DOHH2 (cell line): ENCODE measurements around the gene INSYN2B.

Source experiments
- H3F3A ChIP-seq: fragments of 200-600 bp; sonication (generic), shearing (Covaris generic); 2 replicates; pipeline ENCODE4 v1.6.0; 2016; ENCODE audit warnings: antibody characterized with exemption, mild to moderate bottlenecking; ENCODE audit not compliant: control insufficient read depth, insufficient read depth
- H3K27ac ChIP-seq: fragments of 200-600 bp; sonication (generic); 2 replicates; pipeline ENCODE4 v1.5.1; 2014; ENCODE audit warnings: low read depth, mild to moderate bottlenecking, low read length, moderate library complexity
- H3K27me3 ChIP-seq: fragments of 200-600 bp; sonication (generic); 2 replicates; pipeline ENCODE4 v1.6.1; 2014; ENCODE audit warnings: mild to moderate bottlenecking, low read length, mixed read lengths; ENCODE audit not compliant: control insufficient read depth
- H3K36me3 ChIP-seq: fragments of 200-600 bp; sonication (generic); 2 replicates; pipeline ENCODE4 v1.6.1; 2014; ENCODE audit warnings: mild to moderate bottlenecking, low read length, moderate library complexity, mixed read lengths; ENCODE audit not compliant: control insufficient read depth
- H3K4me1 ChIP-seq: fragments of 200-600 bp; sonication (generic); 2 replicates; pipeline ENCODE4 v1.6.1; 2014; ENCODE audit warnings: mild to moderate bottlenecking, low read length, mixed read lengths; ENCODE audit not compliant: control insufficient read depth
- H3K4me2 ChIP-seq: fragments of 200-600 bp; sonication (generic); 2 replicates; pipeline ENCODE4 v1.6.0; 2014; ENCODE audit warnings: mild to moderate bottlenecking, low read length, moderate library complexity
- H3K4me3 ChIP-seq: fragments of 200-600 bp; sonication (generic); 2 replicates; pipeline ENCODE4 v1.5.1; 2014; ENCODE audit warnings: mild to moderate bottlenecking, low read length, mixed read lengths
- H3K79me2 ChIP-seq: fragments of 200-600 bp; sonication (generic); 2 replicates; pipeline ENCODE4 v1.6.1; 2014; ENCODE audit warnings: mild to moderate bottlenecking, low read length, mixed read lengths; ENCODE audit not compliant: control insufficient read depth
- H3K9me2 ChIP-seq: fragments of 200-600 bp; sonication (generic); replicated peaks from 2 replicates; pipeline ENCODE4 v1.6.1; 2014; ENCODE audit warnings: mild to moderate bottlenecking, low read length, mixed read lengths; ENCODE audit not compliant: control insufficient read depth
- H3K9me3 ChIP-seq: fragments of 200-600 bp; sonication (generic); 2 replicates; pipeline ENCODE4 v1.6.1; 2014; ENCODE audit warnings: antibody characterized with exemption, low read length, mixed read lengths; ENCODE audit not compliant: control insufficient read depth, insufficient read depth
- H4K20me1 ChIP-seq: fragments of 200-600 bp; sonication (generic); 2 replicates; pipeline ENCODE4 v1.6.0; 2014; ENCODE audit warnings: low read depth, mild to moderate bottlenecking, antibody characterized with exemption, low read length, moderate library complexity; ENCODE audit not compliant: control insufficient read depth, insufficient read depth
- EZH2phosphoT487 ChIP-seq: fragments of 200-600 bp; sonication (generic); IDR thresholded peaks from 2 replicates; pipeline ENCODE4 v1.6.1; 2017; ENCODE audit warnings: borderline replicate concordance, mild to moderate bottlenecking, antibody characterized with exemption, low read length, moderate library complexity, mixed read lengths
- TF ChIP-seq, protein P1 (sequence below): fragments of 200-600 bp; sonication (generic); IDR thresholded peaks from one replicate; pipeline ENCODE4 v1.5.1; 2014; ENCODE audit warnings: antibody characterized with exemption, mild to moderate bottlenecking, low read depth, low read length; ENCODE audit not compliant: poor library complexity, severe bottlenecking

INSYN2B gene

GRCh38 chr5:169992789-169993484 is 12.6 kb upstream of the INSYN2B start:
- Histone ChIP-seq H3F3A (no peaks in the 10 kb centered on the region), H3K27ac (no peak overlapping the region), H3K36me3 (peaks cover 59% of the 10 kb centered on the region), H3K4me3 (no peak overlapping the region), H3K27me3 (no peaks in the 10 kb centered on the region), H3K9me3 (no peaks in the 10 kb centered on the region), H3K4me2 (no peak overlapping the region), H3K9me2 (no peaks in the 10 kb centered on the region), H3K4me1 (peaks cover 12% of the 10 kb centered on the region), H4K20me1 (no peaks in the 10 kb centered on the region), H3K79me2 (no peaks in the 10 kb centered on the region)
- no peak for TF ChIP-seq EZH2phosphoT487
- TF ChIP-seq, protein P1, sequence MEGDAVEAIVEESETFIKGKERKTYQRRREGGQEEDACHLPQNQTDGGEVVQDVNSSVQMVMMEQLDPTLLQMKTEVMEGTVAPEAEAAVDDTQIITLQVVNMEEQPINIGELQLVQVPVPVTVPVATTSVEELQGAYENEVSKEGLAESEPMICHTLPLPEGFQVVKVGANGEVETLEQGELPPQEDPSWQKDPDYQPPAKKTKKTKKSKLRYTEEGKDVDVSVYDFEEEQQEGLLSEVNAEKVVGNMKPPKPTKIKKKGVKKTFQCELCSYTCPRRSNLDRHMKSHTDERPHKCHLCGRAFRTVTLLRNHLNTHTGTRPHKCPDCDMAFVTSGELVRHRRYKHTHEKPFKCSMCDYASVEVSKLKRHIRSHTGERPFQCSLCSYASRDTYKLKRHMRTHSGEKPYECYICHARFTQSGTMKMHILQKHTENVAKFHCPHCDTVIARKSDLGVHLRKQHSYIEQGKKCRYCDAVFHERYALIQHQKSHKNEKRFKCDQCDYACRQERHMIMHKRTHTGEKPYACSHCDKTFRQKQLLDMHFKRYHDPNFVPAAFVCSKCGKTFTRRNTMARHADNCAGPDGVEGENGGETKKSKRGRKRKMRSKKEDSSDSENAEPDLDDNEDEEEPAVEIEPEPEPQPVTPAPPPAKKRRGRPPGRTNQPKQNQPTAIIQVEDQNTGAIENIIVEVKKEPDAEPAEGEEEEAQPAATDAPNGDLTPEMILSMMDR: no peak

DNA sequence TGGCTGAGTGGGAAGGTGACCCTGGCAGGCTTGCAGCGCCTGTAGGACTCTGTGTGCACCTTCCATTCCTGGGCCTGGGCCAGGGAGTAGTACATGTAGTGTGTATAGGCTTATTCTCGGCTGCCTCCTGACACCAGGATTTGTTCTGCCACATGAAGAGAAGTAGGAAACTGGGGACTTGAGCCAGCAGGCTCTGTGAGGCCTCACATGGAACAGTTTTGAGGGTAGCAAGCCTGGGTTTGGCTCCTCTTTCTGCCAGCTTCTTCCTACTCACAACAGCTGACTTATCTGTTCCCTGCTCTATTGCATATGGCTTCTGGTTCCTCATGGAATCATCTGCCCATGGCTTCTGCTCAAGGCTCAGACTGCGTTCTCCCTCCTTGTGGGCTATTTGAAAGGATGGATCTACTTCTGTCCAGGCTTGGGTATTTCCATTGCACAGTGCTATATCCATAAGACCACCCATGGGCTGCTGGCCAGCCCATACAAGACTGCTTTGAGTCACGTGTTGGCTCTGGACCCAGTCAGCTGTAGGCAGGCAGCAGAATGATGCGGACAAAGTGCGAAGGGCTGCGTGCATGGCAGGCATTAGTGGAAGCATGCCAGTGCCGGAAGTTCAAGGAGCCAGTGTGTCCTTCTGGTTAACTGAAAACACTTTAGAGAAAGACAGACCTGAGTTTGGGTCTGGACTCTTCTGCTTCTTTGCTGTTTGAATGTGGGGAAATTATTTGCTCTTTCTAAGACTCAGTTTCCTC is 11.0 kb upstream of the INSYN2B start:
- Histone ChIP-seq H3K9me2 (no peaks in the 10 kb centered on the region), H3F3A (no peaks in the 10 kb centered on the region), H3K27ac (no peak overlapping the region), H3K4me3 (no peak overlapping the region), H3K36me3 (peaks cover 67% of the 10 kb centered on the region), H3K79me2 (no peaks in the 10 kb centered on the region), H3K9me3 (no peaks in the 10 kb centered on the region), H4K20me1 (no peaks in the 10 kb centered on the region), H3K4me1 (peaks cover 4% of the 10 kb centered on the region; the same call in 1 of the 2 replicates), H3K27me3 (no peaks in the 10 kb centered on the region), H3K4me2 (no peak overlapping the region)
- TF ChIP-seq, protein P1: no peak
- TF ChIP-seq EZH2phosphoT487: no peak

DNA sequence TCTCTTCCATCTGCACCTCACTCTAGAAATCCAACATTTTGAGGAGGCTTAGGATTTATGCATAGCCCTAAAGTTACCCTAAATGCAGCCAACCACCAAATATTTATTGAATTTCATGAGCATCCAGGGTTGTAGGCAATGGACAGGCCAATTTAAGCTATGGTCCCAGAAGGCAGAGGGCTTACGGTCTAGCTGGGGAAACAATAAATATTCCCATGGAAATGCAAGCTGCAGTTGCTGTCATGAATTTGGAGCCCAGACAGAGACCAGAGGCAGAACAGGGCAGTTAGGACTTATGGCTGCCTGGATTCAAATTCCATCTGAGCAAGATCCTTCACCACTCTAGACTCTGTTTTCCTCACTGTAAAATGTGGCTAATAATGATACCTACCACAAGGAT is 9.1 kb upstream of the INSYN2B start:
- TF ChIP-seq, protein P1: no peak
- Histone ChIP-seq H4K20me1 (no peaks in the 10 kb centered on the region), H3K4me1 (no peaks in the 10 kb centered on the region), H3K36me3 (peaks cover 64% of the 10 kb centered on the region), H3K4me2 (no peak overlapping the region), H3K27ac (no peak overlapping the region), H3K9me2 (no peaks in the 10 kb centered on the region), H3F3A (no peaks in the 10 kb centered on the region), H3K4me3 (no peak overlapping the region), H3K9me3 (no peaks in the 10 kb centered on the region), H3K27me3 (no peaks in the 10 kb centered on the region), H3K79me2 (no peaks in the 10 kb centered on the region)
